Neuronal stem cell (in vitro differentiated cells): ENCODE measurements around the gene EEF1G.

Source experiments
- DNase-seq: peaks from one replicate; pipeline ENCODE4 v3.0.0-alpha.2; 2013; ENCODE audit warnings: low spot score
- H2AFZ ChIP-seq: one replicate; pipeline ENCODE4 v1.6.1; 2013; ENCODE audit warnings: mild to moderate bottlenecking, low read length, inconsistent platforms
- H2AK5ac ChIP-seq: 2 replicates; pipeline ENCODE4 v1.6.1; 2013; ENCODE audit warnings: low read depth, mild to moderate bottlenecking, inconsistent platforms, low read length, moderate library complexity, mixed read lengths
- H2BK120ac ChIP-seq: 2 replicates; pipeline ENCODE4 v1.6.1; 2013; ENCODE audit warnings: low read depth, mild to moderate bottlenecking, inconsistent platforms, low read length, moderate library complexity, mixed read lengths
- H2BK12ac ChIP-seq: one replicate; pipeline ENCODE4 v1.6.1; 2013; ENCODE audit warnings: low read length, inconsistent platforms
- H2BK15ac ChIP-seq: 2 replicates; pipeline ENCODE4 v1.6.1; 2013; ENCODE audit warnings: mild to moderate bottlenecking, low read length, inconsistent platforms, mixed read lengths
- H2BK5ac ChIP-seq: one replicate; pipeline ENCODE4 v1.6.1; 2013; ENCODE audit warnings: inconsistent platforms, mild to moderate bottlenecking, low read length, moderate library complexity
- H3K14ac ChIP-seq: one replicate; pipeline ENCODE4 v1.6.1; 2013; ENCODE audit warnings: low read length, inconsistent platforms
- H3K18ac ChIP-seq: 2 replicates; pipeline ENCODE4 v1.6.1; 2013; ENCODE audit warnings: low read length, inconsistent platforms
- H3K23ac ChIP-seq: 2 replicates; pipeline ENCODE4 v1.6.1; 2013; ENCODE audit warnings: low read depth, mild to moderate bottlenecking, mixed read lengths, low read length, inconsistent platforms; ENCODE audit not compliant: poor library complexity
- H3K27ac ChIP-seq: replicated peaks from 3 replicates; pipeline ENCODE4 v1.5.1; 2013; ENCODE audit warnings: low read length, inconsistent platforms
- H3K27me3 ChIP-seq, 3 experiments: 2 replicates each; pipeline ENCODE4 v1.6.1; 2013; ENCODE audit warnings: low read length in 3 of 3, mild to moderate bottlenecking in 2 of 3, inconsistent platforms in 1 of 3, low read depth in 1 of 3, mixed read lengths in 1 of 3, moderate library complexity in 1 of 3; ENCODE audit not compliant: control insufficient read depth in 3 of 3, insufficient read depth in 3 of 3
- H3K36me3 ChIP-seq, 2 donors: replicated peaks in 1 of 2; 2 replicates each; pipeline ENCODE4 v1.6.1; 2013; ENCODE audit warnings: low read length in 2 of 2; ENCODE audit not compliant: control insufficient read depth in 2 of 2, insufficient read depth in 2 of 2
- H3K4ac ChIP-seq: 2 replicates; pipeline ENCODE4 v1.6.1; 2013; ENCODE audit warnings: inconsistent platforms, mild to moderate bottlenecking, low read length, moderate library complexity
- H3K4me1 ChIP-seq, 2 donors: 1 replicate in 1 of 2; 2 replicates in 1 of 2; pipeline ENCODE4 v1.6.1; 2013; ENCODE audit warnings: low read length in 2 of 2, low read depth in 1 of 2; ENCODE audit not compliant: control insufficient read depth in 2 of 2, insufficient read depth in 1 of 2
- H3K4me2 ChIP-seq: one replicate; pipeline ENCODE4 v1.6.1; 2013; ENCODE audit warnings: mild to moderate bottlenecking, low read length, inconsistent platforms; ENCODE audit not compliant: insufficient read depth, poor library complexity, severe bottlenecking
- H3K4me3 ChIP-seq, 2 donors: 2 replicates each; pipeline ENCODE4 v1.5.1; 2013; ENCODE audit warnings: low read length in 2 of 2, mild to moderate bottlenecking in 2 of 2, inconsistent platforms in 1 of 2, moderate library complexity in 1 of 2
- H3K79me1 ChIP-seq: one replicate; pipeline ENCODE4 v1.6.1; 2013; ENCODE audit warnings: low read depth, mild to moderate bottlenecking, inconsistent platforms, low read length, moderate library complexity
- H3K9ac ChIP-seq: one replicate; pipeline ENCODE4 v1.6.1; 2013; ENCODE audit warnings: mild to moderate bottlenecking, low read depth, low read length, inconsistent platforms; ENCODE audit not compliant: poor library complexity
- H3K9me3 ChIP-seq, 2 donors: replicated peaks in 1 of 2; 2 replicates each; pipeline versions ENCODE3 to v1.6.1; 2013; ENCODE audit warnings: low read length in 2 of 2, mild to moderate bottlenecking in 2 of 2, inconsistent platforms in 1 of 2, low read depth in 1 of 2, mixed read lengths in 1 of 2, moderate library complexity in 1 of 2; ENCODE audit not compliant: control insufficient read depth in 2 of 2, insufficient read depth in 1 of 2
- H4K8ac ChIP-seq: one replicate; pipeline ENCODE4 v1.6.1; 2013; ENCODE audit warnings: low read depth, mild to moderate bottlenecking, inconsistent platforms, low read length, moderate library complexity
- H4K91ac ChIP-seq: one replicate; pipeline ENCODE4 v1.6.1; 2013; ENCODE audit warnings: low read length, low read depth, mild to moderate bottlenecking, inconsistent platforms; ENCODE audit not compliant: poor library complexity
- WGBS, 2 donors: extraction: QIAGEN DNeasy Blood & Tissue Kit; methylation state at CpG; one replicate each; pipeline ENCODE4 v1.1.7; 2013; ENCODE audit warnings: missing lambda C conversion rate in 2 of 2, mixed read lengths in 1 of 2; ENCODE audit not compliant: insufficient read length in 2 of 2, insufficient replicate concordance in 1 of 2; ENCODE audit errors: extremely low coverage in 2 of 2; 5-methylcytosine and 5-hydroxymethylcytosine counted together

EEF1G gene

GRCh38 chr11:62556875-62557631 is 16.6 kb downstream of the EEF1G start:
- peak overlapping the region; percentile 2 for H2BK15ac ChIP-seq
- no peaks in the 10 kb centered on the region for H3K9me3 ChIP-seq
- H3K14ac ChIP-seq = no peak overlapping the region
- H3K4ac ChIP-seq = no peak overlapping the region
- peak overlapping the region; percentile 89 for H3K18ac ChIP-seq
- H4K8ac ChIP-seq = no peak overlapping the region
- no peak overlapping the region for H3K23ac ChIP-seq
- peaks cover 25 to 60% of the 10 kb centered on the region in 2 donors for H3K36me3 ChIP-seq
- WGBS, 2 donors = no CpG with 5 or more reads among the region's 3 CpGs
- H3K27ac ChIP-seq = peak overlapping the region; percentile 77
- no peak overlapping the region for H2BK120ac ChIP-seq
- no peak overlapping the region for H2BK12ac ChIP-seq
- H3K27me3 ChIP-seq = no peaks in the 10 kb centered on the region
- no peak overlapping the region for H3K4me2 ChIP-seq
- no peak overlapping the region for H4K91ac ChIP-seq
- H2AK5ac ChIP-seq = peak overlapping the region; percentile 47
- no peak for DNase-seq
- no peaks in the 10 kb centered on the region for H3K79me1 ChIP-seq
- no peak overlapping the region for H3K4me3 ChIP-seq
- no peak overlapping the region for H2AFZ ChIP-seq
- peaks cover 40 to 42% of the 10 kb centered on the region in 2 donors for H3K4me1 ChIP-seq
- H2BK5ac ChIP-seq = peak overlapping the region; percentile 35
- no peak overlapping the region for H3K9ac ChIP-seq

GRCh38 chr11:62556108-62556874 is 17.4 kb downstream of the EEF1G start:
- Histone ChIP-seq H3K4me1 (peaks cover 44 to 45% of the 10 kb centered on the region in 2 donors), H3K4me3 (no peak overlapping the region)
- no CpG with 5 or more reads among the region's 14 CpGs for WGBS, 2 donors

GRCh38 chr11:62555464-62556107 is 18.1 kb downstream of the EEF1G start:
- Histone ChIP-seq H3K9ac (no peak overlapping the region), H3K27me3 (no peaks in the 10 kb centered on the region), H3K4ac (no peak overlapping the region), H2BK5ac (no peak overlapping the region), H3K79me1 (no peaks in the 10 kb centered on the region), H3K9me3 (no peaks in the 10 kb centered on the region), H3K4me1 (peaks cover 43 to 45% of the 10 kb centered on the region in 2 donors), H3K14ac (no peak overlapping the region), H3K23ac (no peak overlapping the region), H4K91ac (no peak overlapping the region), H2BK120ac (no peak overlapping the region), H3K4me2 (no peak overlapping the region), H2AK5ac (no peak overlapping the region), H2BK12ac (no peak overlapping the region), H3K4me3 (no peak overlapping the region), H3K36me3 (peaks cover 22 to 45% of the 10 kb centered on the region in 2 donors), H4K8ac (no peak overlapping the region), H2BK15ac (no peak overlapping the region), H3K18ac (no peak overlapping the region), H3K27ac (peak overlapping the region; percentile 77), H2AFZ (no peak overlapping the region)
- DNase-seq = no peak
- WGBS, 2 donors = no CpG with 5 or more reads among the region's 4 CpGs

More at GRCh38 chr11:62556108-62556874, 17.4 kb downstream of the EEF1G start:
- no peak overlapping the region for H4K91ac ChIP-seq
- no peak overlapping the region for H3K14ac ChIP-seq
- peak overlapping the region; percentile 2 for H2BK15ac ChIP-seq
- peak overlapping the region; percentile 21 for H3K23ac ChIP-seq
- H3K4ac ChIP-seq = no peak overlapping the region
- no peaks in the 10 kb centered on the region for H3K79me1 ChIP-seq
- peak overlapping the region; percentile 47 for H2AK5ac ChIP-seq
- H3K4me2 ChIP-seq = no peak overlapping the region
- H3K18ac ChIP-seq = peak overlapping the region; percentile 89
- no peaks in the 10 kb centered on the region for H3K9me3 ChIP-seq
- H4K8ac ChIP-seq = no peak overlapping the region
- H3K9ac ChIP-seq = no peak overlapping the region
- peak overlapping the region; percentile 77 for H3K27ac ChIP-seq
- H3K27me3 ChIP-seq = no peaks in the 10 kb centered on the region
- H2BK5ac ChIP-seq = peak overlapping the region; percentile 35
- H2BK120ac ChIP-seq = no peak overlapping the region
- no peak overlapping the region for H2AFZ ChIP-seq
- peak overlapping the region; percentile 14 for H2BK12ac ChIP-seq
- DNase-seq = no peak
- H3K36me3 ChIP-seq = peaks cover 25 to 52% of the 10 kb centered on the region in 2 donors
